GM12801 (cell line): ENCODE measurements around the gene APBA2.

Experiments
- TF ChIP-seq, protein P1 (sequence below): IDR thresholded peaks from one replicate; pipeline ENCODE4 v1.5.1; 2011; ENCODE audit warnings: control low read depth; ENCODE audit not compliant: insufficient read length; ENCODE audit errors: extremely low read depth

APBA2 gene

DNA sequence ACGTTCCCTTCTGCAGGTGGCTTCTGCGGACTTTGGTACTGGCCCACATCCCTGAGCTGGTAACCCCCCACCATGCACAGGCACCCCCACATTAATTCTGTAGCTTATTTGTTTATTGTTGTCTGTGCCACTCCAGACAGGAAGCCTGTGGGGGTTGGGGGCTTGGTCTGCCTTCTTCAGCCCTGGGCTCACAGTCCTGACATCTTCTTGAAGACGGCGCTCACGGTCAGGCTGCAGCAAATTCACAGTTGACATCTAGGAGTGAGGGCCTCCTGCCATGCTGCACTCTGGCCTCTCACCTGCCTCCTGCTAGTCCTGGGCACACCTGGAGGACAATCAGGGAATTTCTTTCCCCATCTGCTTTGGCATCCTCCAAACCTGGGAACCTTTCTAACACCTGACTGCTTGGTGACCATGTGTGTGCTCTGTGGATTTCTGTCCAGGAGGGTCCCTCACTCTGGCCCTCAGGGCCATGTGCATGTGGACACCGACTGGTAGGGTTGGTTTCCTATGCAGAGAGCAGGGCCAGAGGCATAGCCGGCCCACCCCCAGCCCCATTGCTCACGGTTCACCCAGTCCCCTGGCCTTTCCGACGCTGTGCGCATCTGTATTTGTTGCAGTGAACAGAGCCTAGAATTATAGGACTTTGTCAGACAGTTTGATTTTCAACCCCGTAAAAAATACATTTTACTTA is 68.8 kb downstream of the APBA2 start:
- TF ChIP-seq, protein P1, sequence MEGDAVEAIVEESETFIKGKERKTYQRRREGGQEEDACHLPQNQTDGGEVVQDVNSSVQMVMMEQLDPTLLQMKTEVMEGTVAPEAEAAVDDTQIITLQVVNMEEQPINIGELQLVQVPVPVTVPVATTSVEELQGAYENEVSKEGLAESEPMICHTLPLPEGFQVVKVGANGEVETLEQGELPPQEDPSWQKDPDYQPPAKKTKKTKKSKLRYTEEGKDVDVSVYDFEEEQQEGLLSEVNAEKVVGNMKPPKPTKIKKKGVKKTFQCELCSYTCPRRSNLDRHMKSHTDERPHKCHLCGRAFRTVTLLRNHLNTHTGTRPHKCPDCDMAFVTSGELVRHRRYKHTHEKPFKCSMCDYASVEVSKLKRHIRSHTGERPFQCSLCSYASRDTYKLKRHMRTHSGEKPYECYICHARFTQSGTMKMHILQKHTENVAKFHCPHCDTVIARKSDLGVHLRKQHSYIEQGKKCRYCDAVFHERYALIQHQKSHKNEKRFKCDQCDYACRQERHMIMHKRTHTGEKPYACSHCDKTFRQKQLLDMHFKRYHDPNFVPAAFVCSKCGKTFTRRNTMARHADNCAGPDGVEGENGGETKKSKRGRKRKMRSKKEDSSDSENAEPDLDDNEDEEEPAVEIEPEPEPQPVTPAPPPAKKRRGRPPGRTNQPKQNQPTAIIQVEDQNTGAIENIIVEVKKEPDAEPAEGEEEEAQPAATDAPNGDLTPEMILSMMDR: no peak

DNA sequence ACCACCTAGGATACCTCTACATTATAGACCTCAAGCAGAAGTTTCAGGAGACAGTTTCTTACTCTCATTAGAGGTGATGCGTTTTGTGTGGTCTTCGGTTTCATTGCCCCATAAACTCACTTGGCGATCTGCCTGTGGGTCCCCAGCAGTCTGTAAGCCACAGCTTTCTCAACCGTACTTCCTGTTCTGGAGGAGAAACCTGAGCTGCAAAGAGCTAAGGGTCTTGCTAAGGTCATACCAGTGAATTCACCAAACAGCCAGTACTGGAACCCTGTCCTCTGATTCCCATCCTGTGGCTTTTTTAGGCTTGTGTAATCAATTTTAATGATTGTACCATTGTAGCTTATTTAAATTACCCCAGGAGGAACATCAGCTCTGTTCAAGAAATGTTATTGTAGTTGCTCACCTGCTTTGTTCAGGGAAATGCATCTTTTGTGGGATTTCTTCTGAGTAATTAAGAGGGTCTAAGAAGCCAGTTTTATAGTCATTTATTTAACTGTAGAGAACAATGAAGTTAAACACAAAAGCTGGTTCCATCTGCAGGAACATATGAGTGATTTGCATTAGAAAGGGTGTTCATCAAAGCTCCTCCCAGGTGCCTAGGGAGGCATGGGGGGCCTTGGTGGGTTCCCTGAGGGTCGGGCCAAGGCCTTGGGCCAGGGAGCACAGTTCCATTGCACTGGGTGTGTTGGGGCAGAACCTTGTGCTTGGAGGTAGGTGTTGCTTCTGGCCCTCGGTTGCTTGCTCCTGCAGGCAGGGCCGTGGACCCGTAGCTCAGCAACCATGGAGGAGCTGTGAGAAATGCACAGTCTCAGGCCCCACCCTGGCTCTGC is 69.6 kb downstream of the APBA2 start:
- TF ChIP-seq, protein P1: no peak

DNA sequence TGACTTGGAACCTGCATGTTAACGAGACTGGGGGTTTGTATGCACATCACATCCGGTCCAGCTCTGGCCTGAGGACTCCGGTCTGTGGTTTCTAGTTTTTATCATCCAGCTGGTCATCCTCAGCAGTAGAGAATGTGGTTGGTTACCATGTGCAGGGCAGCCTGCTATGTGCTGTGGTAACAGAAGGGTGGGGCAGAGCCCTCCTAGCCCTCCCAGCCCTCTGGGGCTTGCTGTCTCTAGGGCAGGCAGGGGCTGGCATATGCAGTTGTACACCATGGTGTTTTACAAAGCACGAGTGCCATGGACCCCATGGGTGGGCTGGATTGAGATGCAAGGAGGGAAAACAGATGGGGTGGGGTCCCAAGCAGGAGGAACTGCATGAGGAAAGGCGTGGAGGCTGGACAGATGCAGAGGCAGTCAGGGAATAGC is 70.2 kb downstream of the APBA2 start:
- TF ChIP-seq, protein P1: no peak

DNA sequence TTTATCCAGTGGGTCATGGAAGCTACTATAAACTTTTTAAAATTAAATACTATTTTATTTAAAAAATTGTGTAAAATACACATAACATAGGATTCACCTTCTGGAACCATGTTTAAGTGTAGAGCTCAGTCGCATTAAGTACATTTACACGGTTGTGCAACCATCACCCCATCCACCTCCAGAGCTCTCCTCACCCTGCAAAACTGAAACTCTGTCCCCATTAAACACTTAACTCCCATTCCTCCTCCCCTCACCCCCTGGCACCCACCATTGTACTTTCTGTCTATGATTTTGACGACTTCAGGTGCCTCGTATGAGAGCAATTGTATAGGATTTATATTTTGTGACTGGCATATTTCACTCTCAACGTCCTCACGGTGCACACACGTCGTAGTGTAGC is 70.7 kb downstream of the APBA2 start:
- TF ChIP-seq, protein P1: no peak

DNA sequence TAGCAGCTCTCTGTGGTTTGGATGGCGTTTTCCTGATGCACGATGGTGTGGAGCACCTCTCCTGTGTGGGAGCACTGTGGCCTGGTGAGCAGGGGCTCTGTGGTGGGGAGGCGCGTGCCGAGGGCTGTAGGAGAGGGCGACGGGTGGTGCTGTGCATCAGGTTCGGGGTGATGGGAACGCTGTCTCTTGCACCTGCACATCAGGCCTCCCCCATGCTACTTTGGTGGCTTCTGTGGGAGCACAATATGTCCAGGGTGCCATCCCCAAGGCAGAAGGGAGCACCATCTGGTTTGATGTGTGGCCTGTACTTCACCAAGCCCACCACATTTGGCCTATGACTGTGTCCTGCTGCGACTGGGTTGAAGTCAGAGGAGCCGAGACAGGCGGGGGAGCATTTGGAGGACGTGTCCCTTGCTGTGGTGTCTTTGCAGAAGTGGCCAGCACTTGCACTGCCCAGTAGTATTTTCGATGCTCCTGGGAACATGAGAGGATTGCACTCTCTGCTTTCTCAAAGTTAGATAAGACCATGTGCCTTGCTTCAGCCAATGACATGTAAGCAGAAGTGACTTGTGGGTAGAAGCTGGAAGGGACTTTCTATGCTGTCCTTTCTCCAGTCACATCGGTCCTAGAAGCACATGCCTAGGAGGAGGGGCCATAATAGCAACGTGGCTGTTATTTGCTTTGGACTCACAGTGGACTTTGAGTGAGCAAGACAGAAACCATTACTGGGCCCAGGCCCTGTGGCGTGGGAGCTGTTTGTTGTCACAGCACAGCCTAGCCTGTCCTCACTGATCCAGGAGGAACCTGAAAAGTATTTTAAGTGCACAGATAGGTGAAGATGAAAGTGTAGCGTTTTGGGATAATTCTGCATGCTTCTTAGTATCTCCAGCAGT is 72.1 kb downstream of the APBA2 start:
- TF ChIP-seq, protein P1: no peak

DNA sequence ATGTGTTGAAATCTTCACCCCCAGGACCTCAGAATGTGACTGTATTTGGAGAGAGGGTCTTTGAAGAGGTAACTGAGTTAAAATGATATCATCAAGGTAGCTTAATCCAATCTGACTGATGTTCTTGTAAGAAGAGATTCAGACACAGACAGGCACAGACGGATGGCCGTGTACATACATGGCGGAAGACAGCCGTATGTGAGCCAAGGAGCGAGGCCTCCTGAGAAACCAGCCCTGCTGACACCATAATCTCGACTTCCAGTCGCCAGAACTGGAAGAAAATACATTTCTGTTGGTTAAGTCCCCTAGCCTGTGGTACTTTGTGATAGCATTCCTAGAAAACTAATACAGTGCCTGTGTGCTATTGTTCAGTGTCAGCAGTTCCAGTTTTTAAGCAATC is 73.6 kb downstream of the APBA2 start:
- TF ChIP-seq, protein P1: no peak

DNA sequence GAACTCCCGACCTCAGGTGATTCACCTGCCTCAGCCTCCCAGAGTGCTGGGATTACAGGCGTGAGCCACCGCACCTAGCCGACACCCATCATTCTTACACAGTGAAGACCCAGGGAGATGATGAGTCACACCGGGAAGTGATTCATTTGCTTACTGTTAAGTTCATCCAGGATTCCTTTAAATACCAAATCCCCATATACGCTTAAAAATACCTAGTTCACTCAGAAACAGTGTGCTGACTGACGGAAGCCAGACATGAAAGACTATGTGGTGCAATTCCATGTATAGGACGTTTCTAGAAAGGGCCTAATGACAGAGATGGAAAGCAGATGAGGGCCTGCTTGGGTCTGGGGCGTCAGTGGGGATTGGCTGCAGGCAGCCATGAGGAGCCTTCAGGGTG is 75.2 kb downstream of the APBA2 start:
- TF ChIP-seq, protein P1: no peak
